Sigmoid colon (tissue), 7 donors: Measurements from ENCODE around the gene ZNF621. TPM values are rescaled to one million over a fixed set of nuclear protein-coding genes. Genes with fewer than 3 reads are reported as not detected.
A peak's percentile ranks its signal among the peaks of the same experiment; 100 is the strongest.

Source experiments
- DNase-seq: peaks from one replicate; pipeline ENCODE4 v3.0.0-alpha.2; 2019
- H3K27ac ChIP-seq, 4 donors: fragments of 200-600 bp; sonication (generic); one replicate each; pipeline ENCODE4 v1.5.1; 2016 to 2019; ENCODE audit warnings: mild to moderate bottlenecking in 1 of 4
- H3K27me3 ChIP-seq, 3 donors: fragments of 200-600 bp; sonication (generic); one replicate each; pipeline ENCODE4 v1.5.1; 2019; ENCODE audit warnings: mild to moderate bottlenecking in 1 of 3
- H3K36me3 ChIP-seq, 4 donors: fragments of 200-600 bp; sonication (generic); one replicate each; pipeline ENCODE4 v1.5.1; 2016 to 2019
- H3K4me1 ChIP-seq, 4 donors: fragments of 200-600 bp; sonication (generic); one replicate each; pipeline ENCODE4 v1.5.1; 2017 to 2019
- H3K4me3 ChIP-seq, 4 donors: fragments of 200-600 bp; sonication (generic); one replicate each; pipeline ENCODE4 v1.5.1; 2017 to 2019; ENCODE audit warnings: mild to moderate bottlenecking in 2 of 4, moderate library complexity in 1 of 4
- H3K9me3 ChIP-seq, 4 donors: fragments of 200-600 bp in 3 of 4; sonication (generic) in 3 of 4; one replicate each; pipeline versions ENCODE4 v1.5.1 to v1.6.1; 2013 to 2019
- EP300 ChIP-seq, 4 donors: sonication (generic); formaldehyde crosslinking; IDR thresholded peaks; one replicate each; pipeline ENCODE4 v1.6.1; 2017; ENCODE audit warnings: antibody characterized with exemption in 4 of 4
- POLR2A ChIP-seq, 2 donors: fragments of 450-650 bp; IDR thresholded peaks; one replicate each; pipeline ENCODE4 v1.6.1; 2016; ENCODE audit warnings: antibody characterized with exemption in 2 of 2, mild to moderate bottlenecking in 2 of 2, moderate library complexity in 2 of 2
- POLR2AphosphoS5 ChIP-seq, 4 donors: sonication (generic); formaldehyde crosslinking; IDR thresholded peaks; one replicate each; pipeline ENCODE4 v1.6.1; 2017; ENCODE audit warnings: antibody characterized with exemption in 4 of 4
- WGBS, 2 donors: extraction: QIAGEN DNeasy Blood & Tissue Kit; methylation state at CpG; one replicate each; pipeline ENCODE4 v1.1.7; 2013; 5-methylcytosine and 5-hydroxymethylcytosine counted together
- intact Hi-C: fragments of 100-400 bp; cut with DNase I; formaldehyde crosslinking; loops from one replicate; pipeline ENCODE4 v1.15.1; 2023
- polyA plus RNA-seq, 3 donors: library from polyadenylated mRNA; stranded (reverse); fragments of 200-250 nt; gene quantifications; one replicate each; pipeline ENCODE4 v1.2.3, GENCODE V29; 2013
- total RNA-seq, 4 donors: library from RNA; depleted of rRNA; stranded (reverse); fragments of >200 nt; gene quantifications; one replicate each; pipeline ENCODE4 v1.1.0, GENCODE V29; 2016
- TF ChIP-seq, protein P1 (sequence below), 4 experiments: fragments of 450-650 bp in 3 of 4; fragments of 200-600 bp in 1 of 4; IDR thresholded peaks; one replicate each; pipeline ENCODE4 v1.5.1; 2016 to 2019; ENCODE audit warnings: antibody characterized with exemption in 4 of 4, mild to moderate bottlenecking in 3 of 4, moderate library complexity in 2 of 4
- donor health status: healthy with polysubstance abuse.
- donor health status: Bipolar disorder and iron deficiency.
- donor health status: healthy.

The ZNF621 gene
- 10 to 100 TPM; 13.2 to 19.9 (median 17.2) TPM for total RNA-seq
- polyA plus RNA-seq: 10 to 100 TPM in 1 of 3 donors, 1 to 10 TPM in 2; 4.6 to 10.9 (median 4.8) TPM

DNA sequence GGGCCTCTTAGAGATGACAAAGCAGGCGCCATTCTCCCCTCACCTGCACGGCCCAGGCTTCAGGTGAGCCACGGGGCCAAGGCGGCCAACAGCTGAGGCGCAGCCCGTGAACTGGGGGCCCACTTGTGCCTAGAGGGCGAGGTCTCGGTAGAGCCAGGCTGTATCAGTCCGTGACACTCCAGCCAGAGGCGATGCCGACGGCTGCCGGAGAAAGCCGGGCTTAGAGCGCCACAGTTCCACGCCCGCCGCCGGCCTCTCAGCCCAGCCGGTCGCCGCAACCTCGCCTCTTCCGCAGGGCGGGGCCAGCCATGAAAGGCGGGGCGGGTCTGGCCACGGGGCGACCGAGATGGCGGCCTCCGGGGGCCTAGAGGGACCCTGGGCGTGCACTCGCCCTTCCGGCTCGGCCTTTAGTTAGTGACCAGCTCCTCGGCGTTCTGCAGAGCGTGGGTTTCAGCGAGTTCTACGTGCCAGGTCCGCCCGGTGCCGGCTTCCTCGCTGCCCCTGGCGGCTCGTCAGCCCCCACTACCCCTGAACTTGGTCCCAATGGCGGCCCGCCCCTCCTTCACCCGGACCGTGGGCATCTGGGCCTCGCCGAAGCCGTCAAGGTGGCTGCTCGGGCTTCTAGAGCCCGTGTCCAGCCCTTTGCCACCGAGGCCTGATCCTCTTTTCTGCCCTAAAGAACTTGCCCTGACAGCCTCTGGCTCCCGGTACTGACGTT is at the start of gene ZNF621:
TSS of gene ZNF621 (plus strand) at position 393 of the 718 bp plus-strand sequence. CDS start 881 bp downstream, outside the sequence.
- peak within 1 kb of the TSS; percentile 79 to 91 (median 86) for H3K27ac ChIP-seq
- peak within 1 kb of the TSS; percentile 64 to 88 (median 71) for H3K4me3 ChIP-seq
- no peaks in the 10 kb centered on the region for H3K9me3 ChIP-seq
- DNase-seq: peak; percentile 94
- intact Hi-C loops: loop anchor here (1.0 to 5.0 kb wide), 4 partner anchors 18 to 214 kb away; partner anchors contain the start of genes RPL14, ZNF619 and ZNF620
- 1% methylated on average over 59 of the region's 59 CpGs for WGBS, 2 donors
- H3K4me1 ChIP-seq: peaks cover 0 to 24% (median 10%) of the 10 kb centered on the region in 4 donors
- H3K36me3 ChIP-seq: peaks cover 2 to 30% (median 7%) of the 10 kb centered on the region in 4 donors
- TF ChIP-seq, protein P1, sequence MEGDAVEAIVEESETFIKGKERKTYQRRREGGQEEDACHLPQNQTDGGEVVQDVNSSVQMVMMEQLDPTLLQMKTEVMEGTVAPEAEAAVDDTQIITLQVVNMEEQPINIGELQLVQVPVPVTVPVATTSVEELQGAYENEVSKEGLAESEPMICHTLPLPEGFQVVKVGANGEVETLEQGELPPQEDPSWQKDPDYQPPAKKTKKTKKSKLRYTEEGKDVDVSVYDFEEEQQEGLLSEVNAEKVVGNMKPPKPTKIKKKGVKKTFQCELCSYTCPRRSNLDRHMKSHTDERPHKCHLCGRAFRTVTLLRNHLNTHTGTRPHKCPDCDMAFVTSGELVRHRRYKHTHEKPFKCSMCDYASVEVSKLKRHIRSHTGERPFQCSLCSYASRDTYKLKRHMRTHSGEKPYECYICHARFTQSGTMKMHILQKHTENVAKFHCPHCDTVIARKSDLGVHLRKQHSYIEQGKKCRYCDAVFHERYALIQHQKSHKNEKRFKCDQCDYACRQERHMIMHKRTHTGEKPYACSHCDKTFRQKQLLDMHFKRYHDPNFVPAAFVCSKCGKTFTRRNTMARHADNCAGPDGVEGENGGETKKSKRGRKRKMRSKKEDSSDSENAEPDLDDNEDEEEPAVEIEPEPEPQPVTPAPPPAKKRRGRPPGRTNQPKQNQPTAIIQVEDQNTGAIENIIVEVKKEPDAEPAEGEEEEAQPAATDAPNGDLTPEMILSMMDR (IDR thresholded peaks at IDR 0.05): no peak
- TF ChIP-seq POLR2A (IDR thresholded peaks at IDR 0.05) (peak; percentile 64 to 85), POLR2AphosphoS5 (IDR thresholded peaks at IDR 0.05) (peak; percentile 86 to 95 (median 91))
- no peaks in the 10 kb centered on the region for H3K27me3 ChIP-seq

DNA sequence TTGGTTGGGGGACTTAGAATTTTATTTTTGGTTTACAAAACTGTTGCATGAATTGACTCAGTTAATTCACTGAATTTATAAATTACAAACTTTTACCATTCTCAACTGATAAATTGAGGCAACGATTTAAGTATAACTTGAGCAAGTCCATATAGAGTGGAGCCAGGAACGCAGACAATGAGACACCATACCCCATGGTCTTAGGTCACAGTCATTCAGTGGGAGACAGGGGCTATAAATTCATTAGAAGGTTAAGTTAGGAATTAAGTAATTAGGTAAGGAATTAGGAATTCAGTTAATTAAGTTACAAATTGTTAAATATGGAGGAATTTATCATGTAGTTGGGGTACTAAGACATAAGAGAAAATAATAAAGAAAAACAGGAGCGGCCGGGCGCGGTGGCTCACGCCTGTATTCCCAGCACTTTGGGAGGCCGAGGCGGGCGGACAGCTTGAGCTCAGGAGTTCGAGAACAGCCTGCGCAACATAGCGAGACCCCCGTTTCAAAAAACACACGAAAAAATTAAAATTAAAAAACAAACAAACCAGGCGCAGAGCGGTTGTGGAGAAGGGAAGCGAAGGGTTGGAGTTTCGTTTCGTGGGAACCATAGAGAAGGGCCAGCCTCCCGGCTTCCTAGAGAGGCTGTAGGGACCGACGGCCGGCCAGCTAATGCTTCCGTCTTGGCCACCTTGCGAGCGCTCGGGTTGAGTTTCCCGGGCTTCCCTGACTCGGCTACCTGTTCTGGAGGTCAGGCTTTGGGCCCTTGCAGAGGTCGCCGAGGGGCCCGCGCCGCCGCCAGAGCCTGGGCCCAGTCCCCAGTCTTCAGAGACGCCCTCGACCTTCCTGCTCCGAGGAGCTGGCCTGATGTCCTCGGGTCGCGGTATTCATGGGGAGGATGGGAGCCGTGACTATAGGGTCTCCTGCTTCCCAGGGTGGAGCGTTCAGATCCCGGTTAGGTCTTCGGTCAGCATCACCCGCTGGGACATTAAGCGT is 48.0 kb upstream of the ZNF621 start, which contains the start of gene ZNF619:
TSS of gene ZNF619 (plus strand) at position 645 of the 993 bp plus-strand sequence. CDS start 858 bp downstream, outside the sequence.
- peaks cover 0 to 21% (median under 1%) of the 10 kb centered on the region in 4 donors for H3K36me3 ChIP-seq
- H3K27ac ChIP-seq: peak within 1 kb of the TSS; percentile 65 to 74 (median 71)
- DNase-seq: peak; percentile 89
- 3 to 8% methylated on average over 48 of the region's 48 CpGs for WGBS, 2 donors
- no peaks in the 10 kb centered on the region for H3K9me3 ChIP-seq
- H3K4me1 ChIP-seq: peaks cover 0 to 11% (median 6%) of the 10 kb centered on the region in 4 donors
- TF ChIP-seq POLR2AphosphoS5 (IDR thresholded peaks at IDR 0.05) (peak; percentile 9 to 44 (median 38)), EP300 (IDR thresholded peaks at IDR 0.05) (no peak)
- no peaks in the 10 kb centered on the region for H3K27me3 ChIP-seq
- H3K4me3 ChIP-seq: peak within 1 kb of the TSS; percentile 62 to 83 (median 72)
- intact Hi-C loops: loop anchor here (1.0 kb wide), 1 partner anchor 49 kb away; no protein-coding TSS in a partner anchor

DNA sequence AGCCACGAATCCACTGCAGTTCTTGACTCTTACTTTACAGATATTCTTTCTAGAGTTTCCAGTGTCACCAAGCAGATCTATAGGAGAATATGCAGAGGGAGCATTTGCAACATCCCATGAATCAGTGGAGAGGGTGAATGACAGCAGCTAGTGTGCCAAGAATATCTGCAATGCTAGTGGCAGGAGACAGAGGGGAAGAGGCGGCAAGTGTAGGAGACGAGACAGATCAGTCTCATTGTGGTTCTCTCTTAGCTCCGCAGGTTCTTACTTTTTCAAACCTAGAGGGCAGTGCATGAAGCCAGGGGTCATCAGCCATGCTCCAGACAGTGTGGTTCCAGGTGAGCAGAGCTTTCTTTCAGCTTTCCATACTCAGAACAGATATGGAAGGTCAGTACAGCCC is 47.1 kb upstream of the ZNF621 start:
- Histone ChIP-seq H3K36me3 (peaks cover 0 to 30% (median 3%) of the 10 kb centered on the region in 4 donors), H3K4me3 (peak overlapping the region; percentile 62 to 83 (median 72)), H3K9me3 (no peaks in the 10 kb centered on the region), H3K4me1 (peaks cover 0 to 11% (median 6%) of the 10 kb centered on the region in 4 donors), H3K27me3 (no peaks in the 10 kb centered on the region), H3K27ac (peak overlapping the region in 2 of 4 donors; percentile 74)
- TF ChIP-seq POLR2AphosphoS5 (IDR thresholded peaks at IDR 0.05) (no peak), POLR2A (IDR thresholded peaks at IDR 0.05) (no peak), EP300 (IDR thresholded peaks at IDR 0.05) (no peak)
- TF ChIP-seq, protein P1 (IDR thresholded peaks at IDR 0.05): no peak
- DNase-seq: no peak
- intact Hi-C loops: loop anchor here (1.0 kb wide), 1 partner anchor 48 kb away; no protein-coding TSS in a partner anchor
- WGBS, 2 donors: 42 to 62% methylated on average over 4 of the region's 4 CpGs

DNA sequence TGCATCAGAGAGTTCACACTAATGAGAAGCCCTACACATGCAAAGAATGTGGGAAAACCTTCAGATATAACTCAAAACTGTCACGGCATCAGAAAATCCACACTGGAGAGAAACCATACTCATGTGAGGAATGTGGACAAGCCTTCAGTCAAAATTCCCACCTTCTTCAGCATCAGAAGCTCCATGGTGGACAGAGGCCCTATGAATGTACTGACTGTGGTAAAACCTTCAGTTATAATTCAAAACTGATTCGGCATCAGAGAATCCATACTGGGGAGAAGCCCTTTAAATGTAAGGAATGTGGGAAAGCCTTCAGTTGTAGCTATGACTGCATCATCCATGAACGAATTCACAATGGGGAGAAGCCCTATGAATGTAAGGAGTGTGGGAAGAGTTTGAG is 37.6 kb upstream of the ZNF621 start:
- WGBS, 2 donors: 96 to 97% methylated on average over 3 of the region's 3 CpGs
- peaks cover 16 to 66% (median 37%) of the 10 kb centered on the region in 4 donors for H3K36me3 ChIP-seq
- H3K27me3 ChIP-seq: no peaks in the 10 kb centered on the region
- H3K9me3 ChIP-seq: peaks cover 10 to 19% (median 14%) of the 10 kb centered on the region in 4 donors
- intact Hi-C loops: no loop called here
- no peak for DNase-seq
- H3K4me1 ChIP-seq: no peaks in the 10 kb centered on the region
- no peak overlapping the region for H3K27ac ChIP-seq
- no peak for TF ChIP-seq POLR2A (IDR thresholded peaks at IDR 0.05)
- TF ChIP-seq EP300 (IDR thresholded peaks at IDR 0.05): no peak
- TF ChIP-seq POLR2AphosphoS5 (IDR thresholded peaks at IDR 0.05): no peak
- TF ChIP-seq, protein P1 (IDR thresholded peaks at IDR 0.05): no peak
- H3K4me3 ChIP-seq: no peak overlapping the region
